Measurements from ENCODE around the gene TXN. TPM values are rescaled to one million over a fixed set of nuclear protein-coding genes. Genes with fewer than 3 reads are reported as not detected.

The TXN gene
- total and polyA plus RNA-seq, 2 of the 4 experiments (the other 2 are of a cell fraction) = 277 to 578 TPM

DNA sequence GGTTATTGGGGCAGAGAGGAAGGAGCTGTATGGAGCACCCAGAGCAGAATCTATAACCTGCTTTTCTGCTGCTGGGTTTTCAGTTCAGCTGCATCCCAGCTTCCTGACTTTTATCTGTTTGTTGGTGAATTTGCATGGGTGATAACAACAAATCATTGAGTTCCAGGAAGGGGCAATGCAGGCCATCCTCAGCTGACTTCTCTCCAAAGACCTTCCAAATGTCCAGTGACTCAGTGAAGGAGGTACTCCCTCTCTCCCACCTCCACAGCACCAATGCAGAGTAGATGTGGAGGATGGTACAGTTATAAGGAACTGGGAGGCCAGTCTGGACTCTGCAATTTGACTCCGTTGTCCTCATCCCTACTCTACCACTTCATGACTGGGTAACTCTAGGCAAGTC is 1.6 kb upstream of the TXN start (continued):
- TF ChIP-seq SMC3 (IDR thresholded peaks at IDR 0.05; ENCODE audit: low read depth, low read length) = no peak

DNA sequence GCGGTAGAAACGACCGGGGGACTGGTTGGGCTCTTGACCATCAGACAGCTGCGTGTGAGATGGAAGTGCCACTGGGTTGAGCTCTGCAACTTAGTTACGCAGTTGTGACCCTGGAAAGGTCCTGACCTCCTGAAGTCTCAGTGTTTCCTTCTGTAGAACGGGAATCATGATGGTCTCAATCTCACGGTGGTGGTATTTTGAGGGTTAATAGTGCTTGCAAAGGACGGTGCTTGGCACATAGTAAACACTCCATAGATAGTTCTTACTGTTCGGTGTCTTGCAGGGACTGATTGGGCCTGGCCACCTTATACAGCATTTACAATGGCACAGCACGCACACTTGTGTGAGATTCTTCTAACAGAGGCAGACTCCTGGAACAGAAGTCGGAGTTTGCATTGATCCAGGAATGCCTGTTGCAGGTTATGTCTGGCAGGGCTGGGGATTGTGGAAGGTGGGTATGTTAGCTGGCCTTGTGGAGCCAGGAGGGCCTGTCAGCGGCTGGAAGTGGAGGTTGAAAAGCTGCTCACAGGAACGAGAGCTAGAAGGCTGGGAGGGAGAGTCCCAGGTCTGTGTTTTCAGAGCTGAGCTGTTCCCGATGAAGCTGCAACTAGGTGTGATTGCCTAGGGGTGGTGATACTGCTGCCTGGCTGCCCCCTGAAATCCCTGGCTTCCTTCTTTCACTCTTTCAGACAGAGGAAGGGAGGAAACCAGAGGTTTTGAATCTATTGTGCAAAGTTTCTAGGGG is 962 bp upstream of the TXN start:
- Histone ChIP-seq H3K14ac (replicated peaks; ENCODE audit: low read depth, low read length) (peak overlapping the region; percentile 94), H3K4me3 (ENCODE audit: insufficient read depth, low read depth, low read length) (peak overlapping the region; percentile 71), H3K36me3 (ENCODE audit: control insufficient read depth, insufficient read depth, low read length) (no peaks in the 10 kb centered on the region), H4K91ac (ENCODE audit: insufficient read depth, low read depth, low read length) (peak overlapping the region; percentile 98), H3K27me3 (ENCODE audit: control insufficient read depth, insufficient read depth, low read length) (no peaks in the 10 kb centered on the region), H4K20me1 (ENCODE audit: insufficient read depth, low read length) (peaks cover 37% of the 10 kb centered on the region), H3K9ac (ENCODE audit: low read depth, low read length) (peak overlapping the region; percentile 69), H3K79me1 (ENCODE audit: low read depth in 1 of 2, low read length in 2 of 2) (peaks cover 7 to 42% of the 10 kb centered on the region in 2 experiments; a peak in 2 of 4 replicates), H3K9me3 (ENCODE audit: control insufficient read depth, insufficient read depth, low read length) (no peaks in the 10 kb centered on the region), H3K27ac (ENCODE audit: insufficient read depth, low read length) (peak overlapping the region; percentile 91), H2BK120ac (ENCODE audit: low read depth, low read length) (peak overlapping the region; percentile 81), H2AFZ (replicated peaks; ENCODE audit: low read length, poor library complexity) (peak overlapping the region; percentile 100), H3K4me1 (ENCODE audit: control insufficient read depth, insufficient read depth, low read length) (peaks cover 12% of the 10 kb centered on the region), H3K56ac (ENCODE audit: extremely low read depth, insufficient read depth, low read length) (peak overlapping the region; percentile 90), H3K4me2 (ENCODE audit: low read depth, low read length) (peak overlapping the region; percentile 88), H4K8ac (ENCODE audit: low read depth in 2 of 2, low read length in 2 of 2) (peak overlapping the region; percentile 72 to 98), H3K23ac (ENCODE audit: low read depth, low read length) (peak overlapping the region; percentile 86), H2BK15ac (ENCODE audit: low read depth, low read length) (peak overlapping the region; percentile 92), H2BK20ac (ENCODE audit: low read depth, low read length) (peak overlapping the region; percentile 33), H2AK9ac (replicated peaks; ENCODE audit: low read depth, low read length, poor library complexity) (peak overlapping the region; percentile 94), H2BK5ac (ENCODE audit: low read depth, low read length, poor library complexity, severe bottlenecking) (peak overlapping the region; percentile 94), H4K5ac (ENCODE audit: low read depth, low read length) (peak overlapping the region; percentile 89), H3K4ac (ENCODE audit: low read depth, low read length) (peak overlapping the region; percentile 95), H3K9me1 (ENCODE audit: insufficient read depth, low read length) (peaks cover 4% of the 10 kb centered on the region; the same call in 1 of the 2 replicates), H2AK5ac (ENCODE audit: low read depth, low read length) (peak overlapping the region; percentile 92), H3K18ac (ENCODE audit: low read depth, low read length) (peak overlapping the region; percentile 93)
- DNase-seq (peak; percentile 24), ATAC-seq (ENCODE audit: low read depth) (peak; percentile 0; the same call in 1 of the 2 replicates)
- POLR2A ChIA-PET (ENCODE audit: unreplicated experiment) = interaction anchor here (0.8 to 1.0 kb wide), 4 partner anchors 15 to 422 kb away, joined by 3 to 6 read pairs (median 4); no protein-coding TSS in a partner anchor
- TSS peak; percentile 80 for BruUV-seq (replicated peaks)
- intact Hi-C loops (cut with micrococcal nuclease) = loop anchor here (5.0 to 10.0 kb wide), 6 partner anchors 95 to 365 kb away; partner anchors contain the start of gene SVEP1
- in situ Hi-C loops (cut with MboI; ENCODE audit: low sequenced_read_pairs) = no loop called here
- WGBS, 2 experiments (ENCODE audit: extremely low coverage in 2 of 2, insufficient read length in 1 of 2) = 23% methylated on average over 3 of the region's 14 CpGs; no CpG with 5 or more reads in 1 of the 2 experiments
- CTCF ChIA-PET = interaction anchor here (1.0 kb wide), 1 partner anchor 63 kb away, joined by 3 read pairs; no protein-coding TSS in a partner anchor
- dilution Hi-C loops (cut with HindIII; ENCODE audit: low sequenced_read_pairs, unreplicated experiment) = no loop called here
- no peak for TF ChIP-seq MAFK (IDR thresholded peaks at IDR 0.05; ENCODE audit: low read depth, low read length)
- peak; percentile 38 for TF ChIP-seq RCOR1 (IDR thresholded peaks at IDR 0.05; ENCODE audit: insufficient replicate concordance, low read length)

Data from IMR-90 (cell line).